Upper lobe of right lung (tissue), 1 donor: ENCODE data around the gene GPR27. TPM values are rescaled to one million over a fixed set of nuclear protein-coding genes. Genes with fewer than 3 reads are reported as not detected.

Experiments used
- ATAC-seq: fragments of 200-7000 bp; cut with Tn5 transposase; one replicate; pipeline ENCODE4 v1.9.1; 2020; ENCODE audit warnings: mild to moderate bottlenecking, moderate library complexity
- DNase-seq: peaks from one replicate; pipeline ENCODE4 v3.0.0-alpha.2; 2020
- H3K27ac ChIP-seq: fragments of 200-600 bp; one replicate; pipeline ENCODE4 v1.8.0; 2022
- H3K27me3 ChIP-seq: fragments of 200-600 bp; one replicate; pipeline ENCODE4 v1.8.0; 2022; ENCODE audit warnings: mild to moderate bottlenecking
- H3K36me3 ChIP-seq: fragments of 200-600 bp; one replicate; pipeline ENCODE4 v1.8.0; 2022
- H3K4me1 ChIP-seq: fragments of 200-600 bp; one replicate; pipeline ENCODE4 v1.8.0; 2022
- H3K4me3 ChIP-seq: fragments of 200-600 bp; one replicate; pipeline ENCODE4 v1.8.0; 2022; ENCODE audit warnings: mild to moderate bottlenecking
- H3K9me3 ChIP-seq: fragments of 200-600 bp; one replicate; pipeline ENCODE4 v1.8.0; 2022
- intact Hi-C: fragments of 100-400 bp; cut with DNase I; formaldehyde crosslinking; loops from one replicate; pipeline ENCODE4 v1.11.0; 2022
- total RNA-seq: library from RNA; stranded (reverse); fragmentation: NEBNext Ultra II Directional; extraction: Animal tissue kit (Norgen Biotek cat#: 25700); gene quantifications from one replicate; pipeline ENCODE4 v1.2.1, GENCODE V29; 2021
- TF ChIP-seq, protein P1 (sequence below): fragments of 200-600 bp; IDR thresholded peaks from one replicate; pipeline ENCODE4 v1.8.0; 2022; ENCODE audit warnings: antibody characterized with exemption
- donor health status: DM: no; HTN: yes; CAD: no; lungs with severe emphysema.

The GPR27 gene
- total RNA-seq, 1 donor from 2014 or later, result 3.7 TPM

DNA sequence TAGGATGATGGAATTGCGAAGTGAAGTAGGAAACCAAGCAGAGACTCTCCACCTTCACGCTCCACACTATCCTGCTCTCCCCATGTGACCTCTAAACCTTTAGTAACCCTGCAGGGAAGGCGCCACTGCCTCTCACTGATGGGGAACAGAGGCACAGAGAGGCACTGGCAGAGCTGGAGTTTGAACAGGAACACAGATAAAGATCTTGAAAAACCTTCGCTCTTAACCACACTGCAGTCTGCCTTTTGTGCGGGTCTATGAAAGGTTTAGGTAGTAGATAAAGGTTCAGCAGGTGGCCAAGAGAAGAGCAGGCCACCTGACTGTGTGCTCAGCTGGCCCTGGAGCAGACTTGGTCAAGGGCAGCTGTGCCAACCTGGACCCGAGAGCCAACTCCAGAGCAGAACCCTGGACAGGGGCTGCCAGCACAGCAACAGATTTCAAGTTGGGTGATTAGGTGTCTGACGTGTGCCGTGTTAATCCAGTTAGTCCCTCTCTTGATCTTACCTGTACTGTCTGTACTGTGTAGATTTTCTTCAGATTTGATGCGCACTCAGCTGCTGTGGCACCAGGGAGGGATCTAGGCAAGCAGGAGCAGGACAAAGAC lies 43.6 kb upstream of the GPR27 start:
- intact Hi-C loops, result no loop called here
- no peaks in the 10 kb centered on the region for H3K36me3 ChIP-seq

DNA sequence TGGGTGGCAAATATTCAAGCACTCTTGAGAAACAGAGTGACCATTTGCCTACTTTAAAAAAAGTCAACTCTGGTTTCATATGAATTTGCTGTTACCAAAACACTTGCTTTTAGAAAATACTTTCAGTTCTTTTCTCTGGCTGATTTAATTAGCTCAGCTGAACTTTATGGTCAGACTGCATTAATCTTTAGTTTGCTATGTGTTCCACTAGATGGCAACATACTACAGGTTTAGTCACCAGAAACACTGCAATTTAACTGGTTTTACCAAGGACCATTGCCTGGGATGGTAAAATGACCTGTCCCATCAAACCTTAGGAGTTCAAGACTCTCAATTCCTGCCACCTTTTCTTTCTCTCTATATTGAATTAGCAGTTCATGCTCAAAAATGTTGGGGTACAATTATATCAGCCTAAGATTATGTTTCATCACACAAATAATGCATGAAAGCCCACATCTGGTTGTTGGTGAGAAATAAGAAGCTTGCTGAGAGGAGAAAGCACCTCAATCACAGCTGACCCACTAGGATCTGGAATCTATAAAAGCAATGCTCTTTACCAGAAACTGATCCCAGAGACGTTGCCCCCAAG lies 42.7 kb upstream of the GPR27 start:
- ATAC-seq (peak; percentile 83), DNase-seq (no peak)
- no peaks in the 10 kb centered on the region for H3K36me3 ChIP-seq
- no peak overlapping the region for H3K27ac ChIP-seq
- no peaks in the 10 kb centered on the region for H3K9me3 ChIP-seq
- TF ChIP-seq, protein P1, sequence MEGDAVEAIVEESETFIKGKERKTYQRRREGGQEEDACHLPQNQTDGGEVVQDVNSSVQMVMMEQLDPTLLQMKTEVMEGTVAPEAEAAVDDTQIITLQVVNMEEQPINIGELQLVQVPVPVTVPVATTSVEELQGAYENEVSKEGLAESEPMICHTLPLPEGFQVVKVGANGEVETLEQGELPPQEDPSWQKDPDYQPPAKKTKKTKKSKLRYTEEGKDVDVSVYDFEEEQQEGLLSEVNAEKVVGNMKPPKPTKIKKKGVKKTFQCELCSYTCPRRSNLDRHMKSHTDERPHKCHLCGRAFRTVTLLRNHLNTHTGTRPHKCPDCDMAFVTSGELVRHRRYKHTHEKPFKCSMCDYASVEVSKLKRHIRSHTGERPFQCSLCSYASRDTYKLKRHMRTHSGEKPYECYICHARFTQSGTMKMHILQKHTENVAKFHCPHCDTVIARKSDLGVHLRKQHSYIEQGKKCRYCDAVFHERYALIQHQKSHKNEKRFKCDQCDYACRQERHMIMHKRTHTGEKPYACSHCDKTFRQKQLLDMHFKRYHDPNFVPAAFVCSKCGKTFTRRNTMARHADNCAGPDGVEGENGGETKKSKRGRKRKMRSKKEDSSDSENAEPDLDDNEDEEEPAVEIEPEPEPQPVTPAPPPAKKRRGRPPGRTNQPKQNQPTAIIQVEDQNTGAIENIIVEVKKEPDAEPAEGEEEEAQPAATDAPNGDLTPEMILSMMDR, result peak; percentile 65
- H3K27me3 ChIP-seq, result no peaks in the 10 kb centered on the region
- H3K4me1 ChIP-seq, result no peaks in the 10 kb centered on the region
- intact Hi-C loops, result no loop called here
- no peak overlapping the region for H3K4me3 ChIP-seq

More for the DNA sequence above, 43.6 kb upstream of the GPR27 start:
- Histone ChIP-seq H3K4me3 (no peak overlapping the region), H3K27me3 (no peaks in the 10 kb centered on the region), H3K9me3 (no peaks in the 10 kb centered on the region), H3K27ac (no peak overlapping the region), H3K4me1 (no peaks in the 10 kb centered on the region)
- TF ChIP-seq, protein P1, result no peak
- DNase-seq (no peak), ATAC-seq (no peak)

DNA sequence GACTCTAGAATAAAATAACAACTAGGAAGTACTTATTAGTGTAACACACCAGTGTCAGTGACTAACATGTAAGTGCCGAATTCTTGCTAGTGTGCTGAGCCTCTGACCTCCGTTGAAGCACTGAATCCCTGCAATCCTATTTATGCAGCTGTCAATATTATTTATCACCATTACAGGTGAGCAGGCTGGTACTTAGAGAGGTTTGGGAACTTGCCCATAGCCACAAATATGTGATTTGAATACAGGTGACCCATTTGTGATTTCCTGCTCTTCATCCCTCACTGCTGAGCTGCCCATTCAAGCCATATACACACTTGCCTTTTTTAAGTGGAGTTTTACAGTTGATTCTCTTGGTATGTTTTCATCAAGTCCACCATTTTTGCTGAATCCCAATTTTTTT lies 40.6 kb upstream of the GPR27 start:
- ATAC-seq (peak; percentile 71), DNase-seq (no peak)
- H3K4me1 ChIP-seq, result no peaks in the 10 kb centered on the region
- H3K4me3 ChIP-seq, result no peak overlapping the region
- no peaks in the 10 kb centered on the region for H3K27me3 ChIP-seq
- TF ChIP-seq, protein P1, result no peak
- H3K36me3 ChIP-seq, result no peaks in the 10 kb centered on the region
- intact Hi-C loops, result no loop called here
- H3K27ac ChIP-seq, result no peak overlapping the region
- H3K9me3 ChIP-seq, result no peaks in the 10 kb centered on the region

DNA sequence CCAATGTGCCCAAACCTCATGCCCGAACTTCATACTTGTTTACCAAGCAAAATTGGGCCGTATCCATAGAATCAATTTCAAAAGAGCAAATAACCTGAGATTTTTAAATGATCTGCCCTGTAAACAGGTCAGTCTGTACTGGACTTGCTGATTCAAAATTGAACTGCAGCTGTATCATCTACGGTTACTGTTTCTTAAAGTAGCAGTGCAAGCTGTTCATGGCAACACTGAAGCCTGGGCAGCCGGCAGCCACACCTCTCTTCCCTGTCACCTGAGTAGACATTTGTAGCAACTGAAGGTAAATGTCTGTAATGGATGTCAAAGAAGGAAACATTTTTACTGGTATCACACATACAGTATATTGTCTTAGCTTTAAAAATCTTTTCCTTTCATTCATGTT lies 39.1 kb upstream of the GPR27 start:
- Histone ChIP-seq H3K4me1 (no peaks in the 10 kb centered on the region), H3K36me3 (no peaks in the 10 kb centered on the region), H3K27ac (no peak overlapping the region), H3K27me3 (no peaks in the 10 kb centered on the region), H3K4me3 (no peak overlapping the region), H3K9me3 (no peaks in the 10 kb centered on the region)
- DNase-seq (no peak), ATAC-seq (no peak)
- intact Hi-C loops, result no loop called here
- TF ChIP-seq, protein P1, result no peak

DNA sequence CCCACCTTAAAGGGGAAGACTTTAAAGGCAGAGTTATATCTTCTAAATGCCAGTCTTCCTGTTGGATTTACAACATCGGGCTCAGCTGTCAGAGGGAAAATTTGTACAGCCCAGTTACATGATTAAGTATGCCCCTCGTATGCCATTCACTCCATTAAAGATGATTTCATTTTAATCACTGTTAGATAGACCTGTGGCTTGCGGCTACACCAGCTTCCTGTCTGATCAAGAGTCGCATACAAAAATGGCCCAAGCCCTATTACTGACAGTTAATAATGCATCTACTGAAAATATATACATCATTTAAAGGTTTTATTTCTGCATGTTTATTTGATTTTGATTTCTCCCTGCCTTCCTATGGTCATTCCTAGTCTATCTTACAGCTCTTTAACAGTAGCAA lies 35.6 kb upstream of the GPR27 start:
- Histone ChIP-seq H3K9me3 (no peaks in the 10 kb centered on the region), H3K4me3 (no peak overlapping the region), H3K27ac (no peak overlapping the region), H3K4me1 (peaks cover 8% of the 10 kb centered on the region), H3K27me3 (no peaks in the 10 kb centered on the region), H3K36me3 (no peaks in the 10 kb centered on the region)
- TF ChIP-seq, protein P1, result no peak
- intact Hi-C loops, result no loop called here
- no peak for ATAC-seq
- no peak for DNase-seq
